Measurements from ENCODE around the gene RNF157. TPM values are rescaled to one million over a fixed set of nuclear protein-coding genes. Genes with fewer than 3 reads are reported as not detected.

RNF157 gene
- total RNA-seq, 4 donors from 2014 or later, result 8.4 to 23.5 (median 17.4) TPM

DNA sequence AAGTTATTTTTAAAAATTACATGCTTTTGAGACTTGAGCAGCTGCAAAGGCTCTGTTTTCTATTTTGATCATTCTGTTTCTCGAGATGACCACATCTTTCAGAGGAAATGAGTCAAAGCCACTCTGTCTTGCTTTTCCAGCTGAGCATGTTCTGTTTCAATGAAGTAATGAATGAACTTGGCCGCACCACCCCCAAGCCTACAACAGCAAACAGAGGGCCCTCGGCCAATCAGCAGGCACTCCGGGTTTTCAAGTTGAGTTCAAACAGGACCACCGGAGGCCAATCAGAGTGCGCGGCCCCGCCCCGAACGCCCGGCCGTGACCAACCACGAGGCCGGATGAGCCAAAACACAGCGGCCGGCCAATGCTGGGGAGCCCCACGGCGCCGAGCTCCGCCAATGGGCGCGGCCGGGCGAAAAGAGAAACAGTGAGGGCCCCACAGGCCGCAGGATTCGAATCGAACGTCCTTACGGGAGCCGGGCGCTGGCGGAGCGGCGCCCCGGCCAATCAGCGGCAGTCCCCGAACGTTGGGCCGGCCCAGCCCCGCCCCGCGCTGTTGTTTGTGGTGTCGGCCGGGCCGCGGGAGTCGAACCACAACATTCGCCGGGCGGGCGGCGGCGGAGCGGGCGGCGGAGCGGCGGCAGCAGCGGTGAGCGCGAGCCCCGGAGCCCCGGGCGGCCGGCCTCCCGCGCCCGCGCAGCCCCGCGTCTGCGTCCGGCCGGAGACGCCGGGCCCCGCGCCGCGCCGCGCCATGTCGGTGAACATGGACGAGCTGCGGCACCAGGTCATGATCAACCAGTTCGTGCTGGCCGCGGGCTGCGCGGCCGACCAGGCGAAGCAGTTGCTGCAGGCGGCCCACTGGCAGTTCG lies 24.7 kb upstream of the RNF157 start, which contains the start of gene UBALD2:
Gene UBALD2, plus strand, starts transcription at position 594 of the 869 bp plus-strand sequence. Its CDS starts 158 bp downstream, at position 752.
- DNase-seq (ENCODE audit: low spot score), result peak; percentile 96
- TF ChIP-seq, protein P1, sequence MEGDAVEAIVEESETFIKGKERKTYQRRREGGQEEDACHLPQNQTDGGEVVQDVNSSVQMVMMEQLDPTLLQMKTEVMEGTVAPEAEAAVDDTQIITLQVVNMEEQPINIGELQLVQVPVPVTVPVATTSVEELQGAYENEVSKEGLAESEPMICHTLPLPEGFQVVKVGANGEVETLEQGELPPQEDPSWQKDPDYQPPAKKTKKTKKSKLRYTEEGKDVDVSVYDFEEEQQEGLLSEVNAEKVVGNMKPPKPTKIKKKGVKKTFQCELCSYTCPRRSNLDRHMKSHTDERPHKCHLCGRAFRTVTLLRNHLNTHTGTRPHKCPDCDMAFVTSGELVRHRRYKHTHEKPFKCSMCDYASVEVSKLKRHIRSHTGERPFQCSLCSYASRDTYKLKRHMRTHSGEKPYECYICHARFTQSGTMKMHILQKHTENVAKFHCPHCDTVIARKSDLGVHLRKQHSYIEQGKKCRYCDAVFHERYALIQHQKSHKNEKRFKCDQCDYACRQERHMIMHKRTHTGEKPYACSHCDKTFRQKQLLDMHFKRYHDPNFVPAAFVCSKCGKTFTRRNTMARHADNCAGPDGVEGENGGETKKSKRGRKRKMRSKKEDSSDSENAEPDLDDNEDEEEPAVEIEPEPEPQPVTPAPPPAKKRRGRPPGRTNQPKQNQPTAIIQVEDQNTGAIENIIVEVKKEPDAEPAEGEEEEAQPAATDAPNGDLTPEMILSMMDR (IDR thresholded peaks at IDR 0.05), result no peak
- ATAC-seq (ENCODE audit: low FRiP score), result peak; percentile 97

DNA sequence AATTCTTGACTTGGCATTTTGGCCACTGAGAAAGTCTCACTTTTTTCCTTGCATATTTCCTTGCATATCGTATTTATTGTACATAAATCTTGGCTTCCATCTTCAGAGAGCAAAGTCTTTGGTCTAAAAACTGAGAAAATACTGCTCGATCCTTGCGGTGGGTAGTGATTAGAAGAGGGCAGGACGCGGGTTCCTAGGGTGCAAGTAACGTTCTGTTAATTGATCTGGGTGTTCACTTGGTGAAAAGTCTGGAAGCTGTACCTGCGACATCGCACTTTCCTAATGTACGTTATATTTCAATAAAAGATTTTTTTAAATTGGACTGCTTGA lies 24.1 kb upstream of the RNF157 start:
- TF ChIP-seq, protein P1 (IDR thresholded peaks at IDR 0.05), result no peak
- DNase-seq (ENCODE audit: low spot score), result no peak
- ATAC-seq (ENCODE audit: low FRiP score), result no peak

DNA sequence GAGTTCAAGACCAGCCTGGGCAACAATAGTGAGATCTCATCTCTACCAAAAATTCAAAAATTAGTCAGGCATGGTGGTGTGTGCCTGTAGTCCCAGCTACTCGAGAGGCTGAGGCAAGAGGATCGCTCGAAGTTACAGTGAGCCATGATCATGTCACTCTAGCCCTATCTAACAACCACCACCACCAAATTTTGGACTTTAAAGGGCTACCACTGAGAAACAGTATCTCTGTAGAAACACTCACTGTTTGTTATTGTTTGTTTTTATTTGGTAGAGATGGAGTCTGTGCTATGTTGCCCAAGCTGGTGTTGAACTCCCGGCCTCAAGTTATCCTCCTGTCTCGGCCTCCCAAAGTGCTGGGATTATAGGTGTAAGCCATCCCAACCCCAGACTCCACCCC lies 23.6 kb upstream of the RNF157 start:
- TF ChIP-seq, protein P1 (IDR thresholded peaks at IDR 0.05), result no peak
- no peak for DNase-seq (ENCODE audit: low spot score)
- ATAC-seq (ENCODE audit: low FRiP score), result no peak

DNA sequence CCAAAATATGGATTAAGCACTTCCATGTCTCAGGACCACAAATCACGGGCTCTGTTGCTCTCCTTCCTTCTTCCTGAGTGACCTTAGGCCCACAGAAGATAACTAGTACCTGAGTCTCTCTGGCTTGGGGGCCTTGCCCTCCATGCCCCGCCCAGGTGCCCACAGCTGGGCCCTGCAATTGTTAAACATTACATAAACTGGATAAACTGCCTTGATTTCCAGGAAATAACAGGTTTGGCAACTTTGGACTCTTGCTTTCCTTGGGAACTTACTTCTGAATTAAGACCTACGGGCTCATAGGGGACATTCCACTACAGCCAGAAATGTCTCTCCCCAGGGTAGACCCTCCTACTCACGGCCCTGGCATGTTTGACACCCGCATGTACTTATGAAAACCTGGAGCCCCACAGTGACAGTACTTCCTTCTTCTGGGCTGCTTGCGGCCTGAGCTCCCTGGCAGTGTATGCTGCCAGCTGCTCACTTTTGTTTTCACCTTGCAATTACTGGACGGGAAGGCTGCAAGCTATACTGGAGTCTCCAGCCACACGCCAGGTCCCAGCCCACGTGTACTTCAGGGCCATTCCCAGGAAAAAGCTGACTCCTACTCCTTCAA lies 22.5 kb upstream of the RNF157 start:
- TF ChIP-seq, protein P1 (IDR thresholded peaks at IDR 0.05), result no peak
- no peak for ATAC-seq (ENCODE audit: low FRiP score)
- no peak for DNase-seq (ENCODE audit: low spot score)

DNA sequence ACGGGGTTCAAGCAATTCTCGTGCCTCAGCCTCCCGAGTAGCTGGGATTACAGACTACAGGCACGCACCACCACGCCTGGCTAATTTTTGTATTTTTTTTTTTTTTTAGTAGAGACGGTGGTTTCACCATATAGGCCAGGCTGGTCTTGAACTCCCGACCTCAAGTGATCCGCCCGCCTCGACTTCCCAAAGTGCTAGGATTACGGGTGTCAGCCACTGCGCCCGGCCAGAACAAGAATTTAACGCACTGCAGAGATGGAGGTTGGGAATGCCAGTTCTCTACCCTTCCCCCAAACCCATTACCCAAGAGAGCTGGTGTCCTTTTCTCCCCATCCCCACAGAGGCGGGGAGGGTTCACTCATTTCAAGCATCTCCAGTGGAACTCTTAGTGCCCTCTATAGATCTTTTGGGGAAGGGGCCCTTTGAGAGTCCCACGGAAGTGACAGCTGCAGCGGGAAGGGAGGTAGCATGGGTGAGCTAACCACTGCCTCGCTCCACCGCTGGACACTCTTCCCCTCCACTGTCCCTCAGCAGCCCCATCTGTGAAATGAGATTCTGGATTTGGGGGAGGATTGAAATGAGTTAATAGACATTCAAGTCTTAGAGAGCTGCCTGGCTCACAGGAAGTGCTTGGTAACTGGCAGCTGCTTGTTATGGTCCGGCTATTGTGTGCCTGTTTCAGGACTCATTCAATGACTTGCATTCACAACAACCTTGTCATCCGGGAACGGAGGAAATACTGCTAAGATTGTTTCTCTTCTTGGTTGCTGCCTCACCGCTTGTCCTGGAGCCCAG lies 21.3 kb upstream of the RNF157 start:
- TF ChIP-seq, protein P1 (IDR thresholded peaks at IDR 0.05), result no peak
- DNase-seq (ENCODE audit: low spot score), result no peak
- ATAC-seq (ENCODE audit: low FRiP score), result no peak

DNA sequence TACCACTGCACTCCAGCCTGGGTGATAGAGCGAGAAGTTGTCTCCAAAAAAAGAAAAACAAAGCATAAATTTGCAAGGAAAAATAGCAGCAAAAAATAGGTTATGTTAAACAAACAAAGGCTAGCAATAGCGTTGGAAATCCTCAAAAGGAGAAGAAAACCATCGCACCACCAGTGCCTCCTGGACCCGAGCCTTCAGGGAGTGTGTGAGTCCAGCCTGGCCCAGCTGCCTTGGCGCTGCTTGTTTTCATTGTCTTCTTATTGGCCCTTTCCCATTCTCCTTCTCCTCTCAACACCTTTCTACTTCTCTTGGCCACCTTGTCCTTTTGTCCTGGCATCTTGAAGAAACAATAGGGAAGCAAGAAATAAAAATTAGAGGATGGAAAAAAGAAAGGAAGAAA lies 20.4 kb upstream of the RNF157 start:
- DNase-seq (ENCODE audit: low spot score) (no peak), ATAC-seq (ENCODE audit: low FRiP score) (no peak)
- TF ChIP-seq, protein P1 (IDR thresholded peaks at IDR 0.05), result no peak

All from omental fat pad (tissue), 4 donors.